ENCODE data around the gene COPS4.
"Not testable (repeated sequence)": the region's sequence is repeated elsewhere in the genome, so short reads cannot be mapped to it uniquely, and the experiment has no call there.

The COPS4 gene

DNA sequence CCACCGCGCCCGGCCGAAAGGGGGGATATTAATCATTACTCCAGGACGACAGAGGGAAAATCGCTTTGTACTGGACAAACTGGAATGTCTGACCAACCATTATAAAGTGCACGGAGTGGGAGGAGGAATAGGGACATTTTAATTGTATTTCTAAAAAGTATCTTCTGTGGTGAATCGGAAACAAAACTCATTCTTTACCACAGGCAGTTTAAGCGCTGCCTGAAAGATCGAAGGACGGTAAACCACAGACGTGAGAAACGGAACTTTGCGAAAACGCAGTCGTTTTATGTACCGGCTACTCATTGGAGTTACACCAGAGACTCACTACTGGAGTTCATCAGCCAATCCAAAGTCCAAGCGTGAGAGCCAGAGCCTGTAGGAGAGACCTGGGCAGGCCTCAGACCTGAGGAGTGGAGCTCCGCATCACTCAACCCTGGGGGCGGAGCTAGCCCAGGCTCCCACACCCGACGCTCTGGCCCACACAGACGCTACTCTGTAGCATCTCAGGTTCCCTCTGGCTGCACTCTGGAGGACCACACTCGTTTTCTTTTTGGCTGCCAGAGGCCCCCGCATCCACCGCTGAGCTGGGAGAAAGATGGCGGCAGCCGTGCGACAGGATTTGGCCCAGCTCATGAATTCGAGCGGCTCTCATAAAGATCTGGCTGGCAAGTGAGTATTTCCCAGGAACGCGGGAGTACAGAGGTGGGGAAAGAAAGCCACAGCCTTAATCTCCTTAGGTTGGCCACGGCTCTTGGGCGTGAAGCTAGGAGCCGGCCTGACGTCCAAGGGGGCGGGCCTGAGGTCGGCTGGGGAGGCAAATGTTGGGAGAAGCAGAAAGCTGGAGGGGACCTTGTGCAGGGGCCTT is at the start of gene COPS4:
Gene COPS4, plus strand, starts transcription at position 554 of the 865 bp plus-strand sequence. Its CDS starts 42 bp downstream, at position 596.
- Mint-ChIP-seq H3K27ac (peak within 1 kb of the TSS; percentile 98), H3K4me1 (peaks cover 8 to 37% of the 10 kb centered on the region in 2 donors), H3K36me3 (peaks cover 5% of the 10 kb centered on the region in 2 donors), H3K4me3 (peak within 1 kb of the TSS; percentile 96 to 99), H3K9me3 (peaks cover 0 to 1% of the 10 kb centered on the region in 2 donors), H3K27me3 (peaks cover 0 to 6% of the 10 kb centered on the region in 2 donors)
- ATAC-seq (replicated peaks) (peak; percentile 97 to 98), DNase-seq (peak; percentile 96)

DNA sequence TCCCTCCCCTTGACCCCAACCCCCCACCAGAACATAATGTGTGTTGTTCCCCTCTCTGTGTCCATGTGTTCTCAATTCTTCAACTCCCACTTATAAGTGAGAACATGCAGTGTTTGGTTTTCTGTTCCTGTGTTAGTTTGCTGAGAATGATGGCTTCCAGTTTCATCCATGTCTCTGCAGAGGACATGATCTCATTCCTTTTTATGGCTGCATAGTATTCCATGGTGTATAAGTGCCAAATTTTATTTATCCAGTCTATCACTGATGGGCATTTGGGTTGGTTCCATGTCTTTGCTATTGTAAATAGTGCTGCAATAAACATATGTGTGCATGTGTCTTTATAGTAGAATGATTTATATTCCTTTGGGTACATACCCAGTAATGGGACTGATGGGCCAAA is 47.5 kb upstream of the COPS4 start:
- not testable (repeated sequence) for H3K9me3 Mint-ChIP-seq; H3K4me3 Mint-ChIP-seq; DNase-seq; H3K27me3 Mint-ChIP-seq; ATAC-seq (replicated peaks); H3K27ac Mint-ChIP-seq
- peaks cover 7 to 14% of the 10 kb centered on the region in 2 donors for H3K36me3 Mint-ChIP-seq
- H3K4me1 Mint-ChIP-seq, result peaks cover 12 to 21% of the 10 kb centered on the region in 2 donors

DNA sequence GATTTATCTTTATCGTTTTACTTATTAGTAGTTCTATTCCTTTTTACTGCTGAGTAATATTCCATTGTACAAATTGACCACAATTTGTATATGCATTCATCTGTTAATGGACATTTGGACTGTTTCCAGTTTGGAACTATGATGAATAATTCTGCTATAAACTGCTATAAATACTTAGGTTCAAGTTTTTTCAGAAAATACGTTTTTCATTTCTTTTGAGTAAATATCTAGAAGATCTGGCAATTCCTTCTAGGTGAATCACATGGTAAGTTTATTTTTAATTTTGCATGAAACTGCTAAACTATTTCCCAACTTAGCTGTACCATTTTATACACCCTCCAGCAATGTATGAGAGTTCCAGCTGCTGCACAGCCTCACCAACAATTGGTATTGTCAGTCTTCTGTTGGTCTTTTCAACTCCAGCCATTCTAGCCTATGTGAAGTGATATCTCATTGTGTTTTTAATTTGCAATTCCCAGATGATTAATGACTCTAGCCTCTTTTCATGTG is 46.6 kb upstream of the COPS4 start:
- no peak overlapping the region for H3K27ac Mint-ChIP-seq

DNA sequence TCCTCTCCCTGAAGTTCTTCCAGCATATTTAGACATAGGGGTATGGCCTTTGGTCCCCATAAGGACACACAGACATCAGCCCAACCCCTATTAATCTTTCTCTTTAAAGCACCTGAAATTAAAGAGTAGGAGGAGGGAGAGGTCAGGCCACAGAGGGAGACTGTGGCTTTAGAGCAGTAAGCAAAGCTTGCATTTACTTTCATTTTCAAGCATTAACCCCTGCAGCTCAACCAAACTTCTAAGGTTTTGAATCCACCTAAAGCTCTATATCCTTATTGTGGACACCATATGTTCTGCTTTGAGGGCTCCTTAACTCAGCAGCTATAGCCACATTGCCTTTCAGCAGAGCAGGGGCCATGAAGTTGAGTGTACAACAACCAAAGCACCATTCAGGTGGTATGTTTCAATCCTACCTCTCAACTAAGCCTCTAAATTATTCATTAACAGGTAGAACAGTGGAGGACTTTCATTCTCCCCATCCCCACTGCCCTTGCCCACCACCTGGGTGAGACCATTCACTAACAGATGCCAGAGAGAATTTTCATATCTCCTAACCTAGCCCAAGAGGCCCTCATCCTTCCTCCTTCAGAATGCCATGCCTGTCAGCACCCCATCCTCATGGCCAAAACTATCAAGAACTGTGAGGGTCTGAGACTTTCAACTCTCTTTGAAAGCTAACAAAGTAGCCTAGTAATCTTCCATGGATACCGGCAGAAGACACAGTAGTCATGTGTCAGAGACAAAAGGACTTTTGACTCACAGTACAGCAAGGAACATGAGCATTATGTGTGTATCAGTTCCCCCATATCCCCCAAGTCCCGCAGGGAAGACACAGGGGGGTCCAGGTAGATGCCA is 45.2 kb upstream of the COPS4 start:
- Mint-ChIP-seq H3K27ac (peak overlapping the region; percentile 65), H3K27me3 (no peaks in the 10 kb centered on the region), H3K9me3 (no peaks in the 10 kb centered on the region), H3K36me3 (peaks cover 2 to 7% of the 10 kb centered on the region in 2 donors), H3K4me3 (peak overlapping the region; percentile 23 to 69), H3K4me1 (peaks cover 12 to 17% of the 10 kb centered on the region in 2 donors)
- DNase-seq (no peak), ATAC-seq (replicated peaks) (peak; percentile 63 to 72)

More for the DNA sequence above, 46.6 kb upstream of the COPS4 start:
- Mint-ChIP-seq H3K27me3 (no peaks in the 10 kb centered on the region), H3K4me3 (no peak overlapping the region), H3K9me3 (no peaks in the 10 kb centered on the region), H3K4me1 (peaks cover 12 to 21% of the 10 kb centered on the region in 2 donors), H3K36me3 (peaks cover 6 to 14% of the 10 kb centered on the region in 2 donors)
- ATAC-seq (replicated peaks) (no peak), DNase-seq (no peak)

DNA sequence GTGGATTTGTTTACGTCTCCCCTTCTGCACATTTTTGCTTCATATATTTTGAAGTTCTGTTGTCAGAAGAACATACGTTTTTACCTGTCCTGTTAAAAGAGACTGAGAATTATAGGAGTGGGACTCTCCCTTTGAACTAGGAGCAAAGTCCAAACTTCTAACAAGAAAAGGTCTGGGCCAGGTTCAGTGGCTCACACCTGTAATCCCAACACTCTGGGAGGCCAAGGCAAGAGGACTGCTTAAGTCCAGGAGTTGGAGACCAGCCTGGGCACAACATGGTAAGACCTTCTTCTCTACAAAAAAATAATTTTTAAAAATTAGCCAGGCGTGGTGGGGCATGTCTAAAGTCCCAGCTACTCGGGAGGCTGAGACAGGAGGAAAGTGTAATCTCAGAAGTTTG is 40.1 kb upstream of the COPS4 start:
- H3K27ac Mint-ChIP-seq, result no peak overlapping the region
- H3K9me3 Mint-ChIP-seq, result no peaks in the 10 kb centered on the region
- peaks cover 7 to 10% of the 10 kb centered on the region in 2 donors for H3K4me1 Mint-ChIP-seq

DNA sequence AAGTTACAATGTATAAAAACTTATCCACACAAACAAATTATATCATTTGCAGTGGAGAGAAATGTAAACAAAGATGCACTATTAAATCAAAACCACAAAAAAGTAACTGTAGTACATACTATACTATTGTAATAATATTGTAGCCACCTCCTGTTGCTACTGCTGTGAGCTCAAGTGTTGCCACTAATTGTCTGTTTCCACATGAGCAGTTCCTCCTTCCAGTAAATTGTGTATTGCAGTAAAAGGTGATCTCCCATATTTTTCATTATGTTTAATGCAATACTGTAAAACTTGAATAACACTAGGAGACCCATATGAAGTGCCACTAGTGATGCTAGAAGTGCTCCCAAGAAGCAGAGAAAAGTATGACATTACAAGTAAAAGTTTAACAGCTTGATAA is 36.1 kb upstream of the COPS4 start:
- ATAC-seq (replicated peaks) (no peak), DNase-seq (no peak)
- H3K9me3 Mint-ChIP-seq, result no peaks in the 10 kb centered on the region
- no peak overlapping the region for H3K27ac Mint-ChIP-seq
- H3K4me1 Mint-ChIP-seq, result peaks cover 5 to 7% of the 10 kb centered on the region in 2 donors
- H3K27me3 Mint-ChIP-seq, result no peaks in the 10 kb centered on the region
- no peak overlapping the region for H3K4me3 Mint-ChIP-seq
- H3K36me3 Mint-ChIP-seq, result peaks cover 7 to 20% of the 10 kb centered on the region in 2 donors

More for the DNA sequence above, 40.1 kb upstream of the COPS4 start:
- Mint-ChIP-seq H3K4me3 (no peak overlapping the region), H3K27me3 (no peaks in the 10 kb centered on the region), H3K36me3 (peaks cover 6 to 7% of the 10 kb centered on the region in 2 donors)
- no peak for ATAC-seq (replicated peaks)
- no peak for DNase-seq

DNA sequence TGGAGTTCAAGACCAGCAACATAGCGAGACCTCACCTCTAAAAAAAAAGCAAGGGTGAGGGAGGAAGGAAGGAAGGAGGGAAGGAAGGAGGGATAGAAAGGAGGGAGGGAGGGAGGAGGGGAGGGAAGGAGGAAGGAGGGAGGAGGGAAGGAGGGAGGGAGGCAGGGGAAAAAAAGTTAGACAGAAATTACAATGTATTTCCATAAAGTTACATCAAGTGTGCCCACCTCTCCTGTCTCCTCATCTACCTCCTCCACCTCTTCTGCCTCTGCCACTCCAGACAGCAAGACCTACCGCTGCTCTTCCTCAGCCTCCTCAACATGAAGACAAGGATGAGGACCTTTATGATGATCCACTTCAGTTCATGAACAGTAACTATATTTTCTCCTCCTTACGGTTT is 32.7 kb upstream of the COPS4 start:
- no peaks in the 10 kb centered on the region for H3K9me3 Mint-ChIP-seq

DNA sequence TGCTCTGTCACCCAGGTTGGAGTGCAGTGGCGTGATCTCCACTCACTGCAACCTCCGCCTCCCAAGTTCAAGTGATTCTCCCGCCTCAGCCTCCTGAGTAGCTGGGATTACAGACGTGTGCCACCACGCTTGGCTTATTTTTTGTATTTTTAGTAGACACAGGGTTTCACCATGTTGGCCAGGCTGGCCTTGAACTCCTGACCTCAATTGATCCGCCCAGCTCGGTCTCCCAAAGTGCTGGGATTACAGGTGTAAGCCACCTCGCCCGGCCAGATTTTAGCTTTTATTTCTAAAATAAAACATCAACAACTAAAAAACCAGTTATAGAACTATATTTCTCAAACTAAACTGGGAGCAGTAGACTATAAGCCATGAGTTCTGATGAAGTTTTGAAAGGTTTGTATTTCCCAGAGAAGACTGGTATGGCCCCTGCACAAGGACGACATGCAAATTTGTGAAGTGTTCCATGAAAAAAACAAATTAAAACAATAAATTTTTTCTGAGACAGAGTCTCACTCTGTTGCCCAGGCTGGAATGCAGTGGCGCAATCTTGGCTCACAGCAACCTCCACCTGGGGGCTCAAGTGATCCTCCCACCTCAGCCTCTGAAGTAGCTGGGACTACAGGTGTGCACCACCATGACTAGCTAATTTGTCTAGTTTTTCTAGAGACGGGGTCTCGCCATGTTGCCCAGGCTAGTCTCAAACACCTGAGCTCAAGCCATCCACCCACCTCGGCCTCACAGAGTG is 31.8 kb upstream of the COPS4 start:
- H3K4me1 Mint-ChIP-seq; ATAC-seq (replicated peaks): not testable (repeated sequence)

More for the DNA sequence above, 32.7 kb upstream of the COPS4 start:
- peaks cover 7 to 17% of the 10 kb centered on the region in 2 donors for H3K36me3 Mint-ChIP-seq
- no peak for ATAC-seq (replicated peaks)
- H3K4me3 Mint-ChIP-seq, result no peak overlapping the region
- DNase-seq, result no peak
- H3K27ac Mint-ChIP-seq, result no peak overlapping the region
- H3K4me1 Mint-ChIP-seq, result peaks cover 5 to 6% of the 10 kb centered on the region in 2 donors
- H3K27me3 Mint-ChIP-seq, result no peaks in the 10 kb centered on the region

DNA sequence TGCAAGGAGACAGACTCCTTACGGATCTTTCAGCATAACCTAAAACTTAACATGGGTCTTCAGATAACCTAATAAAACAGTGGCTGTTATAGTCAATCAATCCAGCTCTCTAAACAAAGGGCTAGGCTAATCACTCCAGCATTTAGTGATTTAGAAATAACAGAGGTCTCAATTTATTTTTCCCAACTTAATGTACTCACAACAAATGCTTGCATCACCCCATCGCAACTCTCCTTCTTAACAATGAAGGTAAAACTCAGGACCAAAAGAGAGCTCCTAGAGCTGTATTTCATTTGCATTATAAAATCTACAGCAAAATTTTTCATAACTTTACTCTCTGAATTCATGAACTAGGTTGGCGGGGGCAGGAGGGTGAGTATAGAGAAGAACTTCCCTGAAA is 25.5 kb upstream of the COPS4 start:
- Mint-ChIP-seq H3K27ac (peak overlapping the region; percentile 99), H3K9me3 (no peaks in the 10 kb centered on the region), H3K36me3 (peaks cover 0 to 3% of the 10 kb centered on the region in 2 donors), H3K4me1 (peaks cover 22 to 33% of the 10 kb centered on the region in 2 donors), H3K27me3 (no peaks in the 10 kb centered on the region), H3K4me3 (peak overlapping the region; percentile 98 to 100)
- no peak for DNase-seq
- no peak for ATAC-seq (replicated peaks)

More for the DNA sequence above, 31.8 kb upstream of the COPS4 start:
- not testable (repeated sequence) for H3K27ac Mint-ChIP-seq, H3K9me3 Mint-ChIP-seq, DNase-seq, H3K4me3 Mint-ChIP-seq, H3K27me3 Mint-ChIP-seq
- H3K36me3 Mint-ChIP-seq, result peaks cover 7 to 16% of the 10 kb centered on the region in 2 donors

DNA sequence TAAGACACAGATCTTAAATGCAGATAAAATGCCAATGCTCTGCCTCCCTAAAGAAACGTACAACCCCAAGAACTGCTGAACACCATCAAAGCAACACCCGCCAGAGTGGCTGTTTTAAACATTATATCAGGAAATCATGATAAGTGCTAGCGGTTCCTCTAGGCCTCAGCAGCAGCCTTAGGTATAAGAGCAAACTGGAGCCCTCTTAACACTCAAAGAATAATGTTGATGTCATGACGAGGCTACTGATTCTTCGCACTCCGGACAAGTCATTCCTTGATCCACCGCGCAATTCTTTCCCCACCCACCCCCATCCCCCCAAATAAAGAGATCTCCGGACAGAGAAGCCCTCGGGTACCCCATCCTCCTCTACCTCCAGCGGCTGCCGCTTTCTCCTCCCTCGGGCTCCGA is 24.9 kb upstream of the COPS4 start:
- H3K9me3 Mint-ChIP-seq, result no peaks in the 10 kb centered on the region
- H3K36me3 Mint-ChIP-seq, result peaks cover 0 to 3% of the 10 kb centered on the region in 2 donors
- peak overlapping the region; percentile 99 for H3K27ac Mint-ChIP-seq
- H3K4me1 Mint-ChIP-seq, result peaks cover 22 to 33% of the 10 kb centered on the region in 2 donors
- DNase-seq (no peak), ATAC-seq (replicated peaks) (peak in 1 of 2 donors; percentile 7)
- H3K4me3 Mint-ChIP-seq, result peak overlapping the region; percentile 98 to 100
- no peaks in the 10 kb centered on the region for H3K27me3 Mint-ChIP-seq

DNA sequence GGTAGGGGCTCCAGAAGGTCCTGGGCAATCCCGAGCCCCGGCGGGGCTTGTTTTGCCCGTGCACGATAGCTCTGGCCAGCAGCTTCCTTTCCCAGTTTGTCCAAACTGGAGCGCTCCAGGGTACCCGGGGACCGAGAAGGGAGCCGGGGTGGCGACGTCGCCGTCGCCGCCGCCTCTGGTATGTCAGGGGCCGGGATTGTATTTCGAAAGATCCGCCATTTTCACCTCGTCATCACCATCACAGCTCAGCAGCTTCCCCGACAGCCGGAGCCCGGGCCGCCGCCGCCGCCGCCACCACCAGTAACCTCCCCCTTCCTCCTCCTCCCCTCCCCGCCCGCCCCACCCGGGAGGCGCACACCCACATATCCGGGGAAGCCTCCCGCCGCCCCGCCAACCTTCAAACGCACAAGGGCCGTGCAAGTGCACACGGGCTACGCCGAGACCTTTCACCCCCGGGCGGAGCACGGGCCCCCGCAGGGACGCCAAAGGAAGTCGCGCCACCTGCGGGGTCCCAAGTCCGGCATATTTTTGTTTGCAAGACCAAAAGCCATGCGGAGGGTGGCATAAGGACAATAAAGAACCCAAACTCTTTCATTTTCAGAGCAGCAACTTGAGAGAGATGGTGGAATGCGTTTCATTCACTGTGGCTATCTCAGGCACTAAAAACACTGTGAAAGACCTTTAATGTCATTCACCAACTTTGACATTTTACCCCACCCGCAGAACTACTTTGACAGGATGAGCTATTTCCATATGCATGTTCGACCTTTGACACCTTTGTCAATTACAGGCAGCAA is 24.3 kb upstream of the COPS4 start, which contains the start of gene LIN54:
Gene LIN54, minus strand, starts transcription at position 302 of the 797 bp plus-strand sequence. CDS start 25,979 bp downstream, outside the sequence.
- Mint-ChIP-seq H3K27me3 (no peaks in the 10 kb centered on the region), H3K36me3 (peaks cover 0 to 3% of the 10 kb centered on the region in 2 donors), H3K9me3 (no peaks in the 10 kb centered on the region), H3K27ac (peak within 1 kb of the TSS; percentile 99), H3K4me1 (peaks cover 22 to 33% of the 10 kb centered on the region in 2 donors), H3K4me3 (peak within 1 kb of the TSS; percentile 98 to 100)
- peak; percentile 73 for DNase-seq
- peak; percentile 61 to 63 for ATAC-seq (replicated peaks)

DNA sequence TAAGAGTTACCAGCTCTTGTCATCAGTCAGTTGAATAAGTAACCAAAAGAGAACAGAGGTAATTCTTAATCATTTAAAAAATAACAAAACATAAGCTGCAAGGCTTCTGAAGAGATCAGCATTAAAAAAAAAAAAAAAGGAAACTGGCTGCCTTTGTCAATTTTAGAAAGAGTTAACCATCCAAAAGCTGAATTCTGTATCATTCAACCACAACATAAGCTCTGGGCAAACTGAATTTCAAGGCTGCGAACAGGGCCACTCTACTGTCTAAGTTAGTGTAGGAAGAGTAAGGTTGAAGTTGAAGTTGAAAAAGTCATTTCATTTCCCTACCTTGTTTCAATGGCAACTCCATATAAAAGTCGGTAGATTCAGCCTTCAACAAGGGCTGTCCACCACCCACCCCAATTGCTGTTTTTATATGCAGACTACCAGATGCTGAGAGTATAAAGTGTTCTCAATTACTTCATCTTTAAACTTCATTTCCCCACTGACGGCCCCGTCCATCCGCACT is 23.2 kb upstream of the COPS4 start:
- peaks cover 22 to 33% of the 10 kb centered on the region in 2 donors for H3K4me1 Mint-ChIP-seq
- ATAC-seq (replicated peaks) (no peak), DNase-seq (no peak)
- H3K4me3 Mint-ChIP-seq, result peak overlapping the region; percentile 98 to 100
- no peaks in the 10 kb centered on the region for H3K9me3 Mint-ChIP-seq
- H3K27ac Mint-ChIP-seq, result peak overlapping the region; percentile 93
- peaks cover 0 to 3% of the 10 kb centered on the region in 2 donors for H3K36me3 Mint-ChIP-seq
- no peaks in the 10 kb centered on the region for H3K27me3 Mint-ChIP-seq
